ENCODE results near the gene PHF21A. TPM values are rescaled to one million over a fixed set of nuclear protein-coding genes. Genes with fewer than 3 reads are reported as not detected.

PHF21A gene
- total and polyA plus RNA-seq, 2 of the 8 experiments (the other 6 are each of a cell fraction or from before 2014, with no cell fraction given): 17.6 to 40.3 TPM

- ChIA-PET POLR2A (ENCODE audit: partially characterized antibody) (interaction anchor here (0.7 to 1.2 kb wide), 2 partner anchors 13 to 17 kb away, joined by 3 to 4 read pairs; no protein-coding TSS in a partner anchor), CTCF (ENCODE audit: partially characterized antibody) (interaction anchor here (0.6 to 1.1 kb wide), 2 partner anchors 20 to 27 kb away, joined by 4 read pairs; no protein-coding TSS in a partner anchor)
- H4K20me1 ChIP-seq (replicated peaks in 1 of 2; ENCODE audit: control insufficient read depth in 1 of 2, insufficient read depth in 2 of 2, low read length in 2 of 2): no peaks in the 10 kb centered on the region
- H2AK5ac ChIP-seq (ENCODE audit: low read depth, low read length): no peak overlapping the region
- H3K18ac ChIP-seq (ENCODE audit: extremely low read depth, low read length): no peak overlapping the region
- H3K27me3 ChIP-seq (replicated peaks in 1 of 4; ENCODE audit: control insufficient read depth in 3 of 4, extremely low read depth in 1 of 4, insufficient read depth in 3 of 4, low read length in 3 of 4): no peaks in the 10 kb centered on the region
- no peaks in the 10 kb centered on the region for H3K36me3 ChIP-seq (ENCODE audit: control insufficient read depth in 2 of 4, insufficient read depth in 4 of 4, low read length in 3 of 4)
- H3K4me2 ChIP-seq (ENCODE audit: insufficient read depth in 1 of 2, low read depth in 2 of 2, low read length in 2 of 2): no peak overlapping the region
- no peaks in the 10 kb centered on the region for H3K9me3 ChIP-seq (ENCODE audit: insufficient read depth in 2 of 2, low read depth in 1 of 2, low read length in 1 of 2)
- no peak overlapping the region for H2BK120ac ChIP-seq (replicated peaks; ENCODE audit: low read depth, low read length)
- H3K23me2 ChIP-seq (ENCODE audit: low read depth, low read length): no peaks in the 10 kb centered on the region; the same call in 1 of the 2 replicates
- H3K4ac ChIP-seq (replicated peaks; ENCODE audit: insufficient read length, low read depth, low read length): no peak overlapping the region
- H3K4me1 ChIP-seq (replicated peaks in 1 of 4; ENCODE audit: control insufficient read depth in 3 of 4, insufficient read depth in 4 of 4, low read length in 3 of 4): no peaks in the 10 kb centered on the region
- FAIRE-seq: no peak
- H3K9ac ChIP-seq (replicated peaks in 1 of 4; ENCODE audit: extremely low read depth in 1 of 4, low read depth in 3 of 4, low read length in 3 of 4): no peak overlapping the region
- H3K23ac ChIP-seq (ENCODE audit: insufficient read length): no peak overlapping the region
- no peak overlapping the region for H4K91ac ChIP-seq (replicated peaks; ENCODE audit: insufficient read length, low read length)
- no peak overlapping the region for H2BK5ac ChIP-seq (ENCODE audit: low read depth, low read length)
- H2BK15ac ChIP-seq (ENCODE audit: low read length): no peak overlapping the region
- no peak overlapping the region for H3K14ac ChIP-seq (ENCODE audit: insufficient read length)
- DNase-seq (ENCODE audit: low read depth in 1 of 2, low spot score in 2 of 2): no peak
- no peak overlapping the region for H4K5ac ChIP-seq (ENCODE audit: insufficient read length, low read depth, low read length)
- no peak overlapping the region for H2BK20ac ChIP-seq (ENCODE audit: low read length)
- no peak overlapping the region for H2BK12ac ChIP-seq (ENCODE audit: low read depth, low read length)
- no peaks in the 10 kb centered on the region for H3K79me1 ChIP-seq (ENCODE audit: low read depth, low read length)
- H3K27ac ChIP-seq (ENCODE audit: low read depth, low read length): no peak overlapping the region
- no peak for TF ChIP-seq CEBPB (IDR thresholded peaks at IDR 0.05; ENCODE audit: low read depth, low read length)
- TF ChIP-seq SAP30 (IDR thresholded peaks at IDR 0.05; ENCODE audit: insufficient read depth, insufficient replicate concordance, low read length): no peak
- TF ChIP-seq SP1 (IDR thresholded peaks at IDR 0.05; ENCODE audit: low read depth, low read length): no peak
- TF ChIP-seq CTBP2 (IDR thresholded peaks at IDR 0.05; ENCODE audit: borderline replicate concordance, insufficient read depth, insufficient read length, low read length): no peak
- TF ChIP-seq CBX8 (IDR thresholded peaks at IDR 0.05; ENCODE audit: borderline replicate concordance, low read depth, low read length): no peak
- TF ChIP-seq TBP (IDR thresholded peaks at IDR 0.05; ENCODE audit: low read depth, low read length): no peak
- no peak for TF ChIP-seq SIRT6 (IDR thresholded peaks at IDR 0.05; ENCODE audit: low read length)
- TF ChIP-seq EGR1 (IDR thresholded peaks at IDR 0.05; ENCODE audit: borderline replicate concordance, low read depth, low read length): no peak
- TF ChIP-seq TCF12 (IDR thresholded peaks at IDR 0.05; ENCODE audit: low read depth, low read length): no peak
- TF ChIP-seq CTCF (IDR thresholded peaks at IDR 0.05; ENCODE audit: control extremely low read depth in 1 of 3, insufficient read depth in 1 of 3, low read depth in 1 of 3, low read length in 3 of 3): no peak
- no peak overlapping the region for H4K8ac ChIP-seq (ENCODE audit: extremely low read depth, insufficient read depth, low read length)
- H3K56ac ChIP-seq (replicated peaks; ENCODE audit: insufficient read length, low read depth, low read length): no peak overlapping the region
- 93% methylated on average over 3 of the region's 3 CpGs; no CpG with 5 or more reads in 1 of the 2 experiments for WGBS, 2 experiments (ENCODE audit: extremely low coverage in 1 of 2, insufficient coverage in 1 of 2, insufficient read length in 1 of 2, insufficient replicate concordance in 2 of 2, low coverage in 1 of 2, low lambda C conversion rate in 2 of 2, missing lambda C conversion rate in 1 of 2)
- no peaks in the 10 kb centered on the region for H3K79me2 ChIP-seq (ENCODE audit: control insufficient read depth in 1 of 2, insufficient read depth in 2 of 2, low read length in 2 of 2)
- no peak overlapping the region for H2AFZ ChIP-seq (ENCODE audit: low read length)
- no peak overlapping the region for H3K4me3 ChIP-seq (ENCODE audit: extremely low read depth in 1 of 4, insufficient read depth in 2 of 4, low read depth in 3 of 4, low read length in 4 of 4)
Observed at GRCh38 chr11:46038529-46038928, 82.7 kb downstream of the PHF21A start.
